GM18873 (cell line): Measurements from ENCODE around the gene RABL3.
"Not testable (repeated sequence)": the region's sequence is repeated elsewhere in the genome, so short reads cannot be mapped to it uniquely, and the experiment has no call there.

ENCODE experiments used
- ATAC-seq: cut with Tn5 transposase; IDR thresholded peaks from one replicate; pipeline ENCODE4 v1.9.1; 2021; ENCODE audit warnings: mild to moderate bottlenecking, moderate library complexity, moderate number of reproducible peaks; ENCODE audit not compliant: unreplicated experiment, low FRiP score

RABL3 gene

GRCh38 chr3:120742198-120742848 is at the start of gene RABL3, which contains the start of gene GTF2E1:
TSS of gene RABL3 (minus strand) at chr3:120742516. CDS start at chr3:120742507, 9 bp downstream.
TSS of gene GTF2E1 (plus strand) at chr3:120742744. CDS start at chr3:120750553, 7,809 bp downstream.
- peak; percentile 99 for ATAC-seq

GRCh38 chr3:120791913-120792312 is 49.6 kb upstream of the RABL3 start:
- ATAC-seq, result no peak

GRCh38 chr3:120791010-120791409 is 48.7 kb upstream of the RABL3 start:
- no peak for ATAC-seq

GRCh38 chr3:120785832-120786231 is 43.5 kb upstream of the RABL3 start:
- ATAC-seq, result peak; percentile 69

- ATAC-seq, result peak; percentile 97
These were observed 38.7 kb upstream of the RABL3 start for GRCh38 chr3:120780977-120781376.

GRCh38 chr3:120778776-120779175 is 36.5 kb upstream of the RABL3 start:
- ATAC-seq, result no peak

- ATAC-seq, result no peak
These were observed 33.1 kb upstream of the RABL3 start for GRCh38 chr3:120775411-120775810.

- ATAC-seq, result peak; percentile 58
These were observed 31.6 kb upstream of the RABL3 start for GRCh38 chr3:120773932-120774331.

GRCh38 chr3:120772081-120772480 is 29.8 kb upstream of the RABL3 start:
- no peak for ATAC-seq

- ATAC-seq, result no peak
These were observed 28.6 kb upstream of the RABL3 start for GRCh38 chr3:120770891-120771290.

- no peak for ATAC-seq
These were observed 27.1 kb upstream of the RABL3 start for GRCh38 chr3:120769436-120769835.

- no peak for ATAC-seq
These were observed 24.8 kb upstream of the RABL3 start for GRCh38 chr3:120767106-120767505.

GRCh38 chr3:120766576-120766975 is 24.3 kb upstream of the RABL3 start:
- no peak for ATAC-seq

GRCh38 chr3:120765830-120766493 is 23.6 kb upstream of the RABL3 start:
- ATAC-seq, result peak; percentile 44

- no peak for ATAC-seq
These were observed 21.9 kb upstream of the RABL3 start for GRCh38 chr3:120764206-120764605.

- ATAC-seq, result peak; percentile 90
These were observed 21.3 kb upstream of the RABL3 start for GRCh38 chr3:120763601-120764000.

GRCh38 chr3:120762615-120763014 is 20.3 kb upstream of the RABL3 start:
- ATAC-seq, result no peak

GRCh38 chr3:120758551-120758950 is 16.2 kb upstream of the RABL3 start:
- ATAC-seq, result not testable (repeated sequence)

GRCh38 chr3:120756061-120756460 is 13.7 kb upstream of the RABL3 start:
- no peak for ATAC-seq

GRCh38 chr3:120753810-120754209 is 11.5 kb upstream of the RABL3 start:
- no peak for ATAC-seq

GRCh38 chr3:120752865-120753264 is 10.5 kb upstream of the RABL3 start:
- no peak for ATAC-seq

GRCh38 chr3:120752230-120752629 is 9.9 kb upstream of the RABL3 start:
- no peak for ATAC-seq
